Measurements from ENCODE around the gene VCAM1.

- TF ChIP-seq POLR2A (IDR thresholded peaks at IDR 0.05; ENCODE audit: low read depth, low read length) (no peak), POLR2AphosphoS5 (IDR thresholded peaks at IDR 0.05; ENCODE audit: low read depth, low read length) (no peak), SPI1 (IDR thresholded peaks at IDR 0.05; ENCODE audit: low read depth, low read length) (peak; percentile 71)
These were observed 961 bp upstream of the VCAM1 start for GRCh38 chr1:100718581-100718980.

Data from GM12891 (cell line).